ENCODE results near the gene URM1. TPM values are rescaled to one million over a fixed set of nuclear protein-coding genes. Genes with fewer than 3 reads are reported as not detected.

URM1 gene
- total RNA-seq, 1 experiment from 2014 or later: 46.6 TPM

- Histone ChIP-seq H3K23me2 (ENCODE audit: insufficient read length, low read depth, low read length, poor library complexity, severe bottlenecking) (no peaks in the 10 kb centered on the region), H3K9ac (ENCODE audit: extremely low read depth, insufficient read length, low read length) (no peak overlapping the region), H2BK12ac (ENCODE audit: insufficient read length, low read depth, low read length) (no peak overlapping the region), H3K56ac (ENCODE audit: insufficient read length, low read depth, low read length) (no peak overlapping the region), H3K4ac (ENCODE audit: low read depth, low read length) (no peak overlapping the region), H2BK120ac (ENCODE audit: low read depth, low read length, poor library complexity, severe bottlenecking) (no peak overlapping the region), H3K4me1 (ENCODE audit: insufficient read depth, low read length) (peaks cover 7% of the 10 kb centered on the region; the same call in 1 of the 2 replicates), H3K14ac (ENCODE audit: insufficient read depth, low read length) (no peak overlapping the region), H3K27ac (ENCODE audit: insufficient read length, low read depth, low read length) (no peak overlapping the region), H4K8ac (replicated peaks; ENCODE audit: insufficient read length, low read depth, low read length) (no peak overlapping the region), H2AK5ac (ENCODE audit: insufficient read length, low read length) (no peak overlapping the region), H3K23ac (ENCODE audit: insufficient read length, low read depth, low read length) (no peak overlapping the region), H3T11ph (ENCODE audit: low read length) (no peak overlapping the region), H3K4me2 (ENCODE audit: insufficient read depth, insufficient read length, low read length) (no peak overlapping the region), H3K79me1 (ENCODE audit: insufficient read depth, low read depth, low read length, poor library complexity, severe bottlenecking) (no peaks in the 10 kb centered on the region), H3K9me3 (ENCODE audit: control insufficient read depth, low read depth, low read length) (no peaks in the 10 kb centered on the region), H3K79me2 (ENCODE audit: insufficient read depth, low read length) (no peaks in the 10 kb centered on the region), H3K27me3 (ENCODE audit: insufficient read depth, low read length) (peaks cover 20% of the 10 kb centered on the region; the same call in 1 of the 2 replicates), H4K20me1 (ENCODE audit: control insufficient read depth, insufficient read depth, insufficient read length) (no peaks in the 10 kb centered on the region), H2BK15ac (ENCODE audit: low read depth, low read length) (no peak overlapping the region), H4K91ac (ENCODE audit: insufficient read length, low read depth, low read length) (no peak overlapping the region), H3K18ac (ENCODE audit: insufficient read length, low read depth, low read length) (no peak overlapping the region), H4K5ac (ENCODE audit: insufficient read length, low read depth, low read length) (no peak overlapping the region), H2AFZ (ENCODE audit: low read length) (no peak overlapping the region), H2BK20ac (ENCODE audit: low read depth, low read length, poor library complexity, severe bottlenecking) (no peak overlapping the region), H2BK5ac (ENCODE audit: insufficient read length, low read length) (no peak overlapping the region)
- peaks cover 14 to 22% of the 10 kb centered on the region in 2 experiments for H3K4me1 Mint-ChIP-seq
- no peak for DNase-seq
- peaks cover 0 to 2% (median 0%) of the 10 kb centered on the region in 3 experiments; a peak in 1 of 7 replicates for H3K36me3 Mint-ChIP-seq (ENCODE audit: insufficient read depth in 1 of 3, low read depth in 3 of 3)
- TF ChIP-seq CTCF (conservative IDR thresholded peaks at IDR 0.05): no peak
- no peak overlapping the region for H3K4me3 Mint-ChIP-seq
- no CpG with 5 or more reads among the region's 3 CpGs for WGBS (ENCODE audit: extremely low coverage, insufficient read length, low lambda C conversion rate)
- H3K9me3 Mint-ChIP-seq: peaks cover 2 to 6% of the 10 kb centered on the region in 2 experiments; a peak in 3 of 5 replicates
- H3K27ac Mint-ChIP-seq: no peak overlapping the region
- H3K27me3 Mint-ChIP-seq (ENCODE audit: low read depth): peaks cover 75% of the 10 kb centered on the region
Observed at GRCh38 chr9:128362774-128363173, 8.4 kb upstream of the URM1 start.

All from H9 (cell line).